PC-9 (cell line): ENCODE measurements around the gene PXDN. TPM values are rescaled to one million over a fixed set of nuclear protein-coding genes. Genes with fewer than 3 reads are reported as not detected.

Experiments
- BruUV-seq: library from RNA; stranded (reverse); fragments of 400-500 nt; replicated peaks from 2 replicates; lab custom pipeline; 2021; lab: Mats Ljungman, UMichigan
- CTCF ChIA-PET: fragments of 300-600 bp; sonication (Branson Sonifier 250); formaldehyde crosslinking; loops from one replicate; lab custom pipeline; 2022; ENCODE audit warnings: antibody characterized with exemption; lab: Charles Lee
- POLR2A ChIA-PET: fragments of 300-600 bp; sonication (Branson Sonifier 250); formaldehyde crosslinking; loops from one replicate; lab custom pipeline; 2022; ENCODE audit warnings: antibody characterized with exemption; ENCODE audit not compliant: unreplicated experiment; lab: Charles Lee
- DNase-seq, 2 experiments: peaks; one replicate each; pipeline versions ENCODE4 v3.0.0 to v3.0.0-alpha.2; 2015 to 2022; ENCODE audit warnings: mixed read lengths in 1 of 2
- H2AFZ ChIP-seq: fragments of 200-600 bp; sonication (generic); 2 replicates; pipeline ENCODE4 v1.8.1; 2017; ENCODE audit warnings: antibody characterized with exemption
- H3F3A ChIP-seq: fragments of 200-600 bp; sonication (generic); 2 replicates; pipeline ENCODE4 v1.8.1; 2017; ENCODE audit warnings: antibody characterized with exemption, mild to moderate bottlenecking, low read depth; ENCODE audit not compliant: insufficient read depth
- H3K27ac ChIP-seq: fragments of 200-600 bp; sonication (generic); 2 replicates; pipeline ENCODE4 v1.6.1; 2016; ENCODE audit warnings: mixed run types
- H3K27me3 ChIP-seq: fragments of 200-600 bp; sonication (generic); 2 replicates; pipeline ENCODE4 v1.6.1; 2016; ENCODE audit warnings: low read depth, mixed run types; ENCODE audit not compliant: insufficient read depth
- H3K36me3 ChIP-seq: fragments of 200-600 bp; sonication (generic); 2 replicates; pipeline ENCODE4 v1.6.1; 2016; ENCODE audit warnings: low read depth, mixed run types
- H3K4me1 ChIP-seq: fragments of 200-600 bp; sonication (generic); replicated peaks from 2 replicates; pipeline ENCODE4 v1.6.1; 2016; ENCODE audit warnings: mixed run types; ENCODE audit not compliant: insufficient read depth
- H3K4me2 ChIP-seq: fragments of 200-600 bp; sonication (generic); 2 replicates; pipeline ENCODE4 v1.6.1; 2017; ENCODE audit warnings: mixed run types
- H3K4me3 ChIP-seq: fragments of 200-600 bp; sonication (generic); 2 replicates; pipeline ENCODE4 v1.6.1; 2016; ENCODE audit warnings: mixed run types
- H3K79me2 ChIP-seq: fragments of 200-600 bp; sonication (generic); 2 replicates; pipeline ENCODE4 v1.6.1; 2017; ENCODE audit warnings: low read depth, mixed run types
- H3K9me2 ChIP-seq: fragments of 200-600 bp; sonication (generic); 2 replicates; pipeline ENCODE4 v1.8.1; 2017; ENCODE audit warnings: mild to moderate bottlenecking; ENCODE audit not compliant: insufficient read depth
- H3K9me3 ChIP-seq: fragments of 200-600 bp; sonication (generic); 2 replicates; pipeline ENCODE4 v1.8.1; 2016; ENCODE audit warnings: low read depth; ENCODE audit not compliant: insufficient read depth
- H4K20me1 ChIP-seq: fragments of 200-600 bp; sonication (generic); 2 replicates; pipeline ENCODE4 v1.8.1; 2017; ENCODE audit not compliant: insufficient read depth
- CTCF ChIP-seq: fragments of 200-600 bp; sonication (generic); conservative IDR thresholded peaks from 2 replicates; pipeline ENCODE4 v1.6.1; 2017; ENCODE audit warnings: mixed run types, antibody characterized with exemption, mild to moderate bottlenecking, moderate library complexity
- EZH2 ChIP-seq: fragments of 200-600 bp; sonication (generic); IDR thresholded peaks from 2 replicates; pipeline ENCODE4 v1.8.0; 2017; ENCODE audit warnings: antibody characterized with exemption, low read depth
- intact Hi-C: fragments of 100-400 bp; cut with micrococcal nuclease; formaldehyde crosslinking; loops from one replicate; pipeline ENCODE4 v1.10.0; 2022; ENCODE audit not compliant: unreplicated experiment
- total RNA-seq: library from RNA; stranded (reverse); gene quantifications from 2 replicates; pipeline ENCODE4 v1.2.3, GENCODE V29; 2021

Gene PXDN
- total RNA-seq, 1 experiment from 2014 or later: 91.1 TPM

GRCh38 chr2:1647417-1648240 is 96.7 kb downstream of the PXDN start:
- Histone ChIP-seq H3K36me3 (peaks cover 4% of the 10 kb centered on the region; the same call in 1 of the 2 replicates), H3F3A (no peaks in the 10 kb centered on the region), H3K9me3 (no peaks in the 10 kb centered on the region), H2AFZ (no peak overlapping the region), H3K27me3 (0 out of 2 replicates have a peak, but pooled peaks cover 13% of the 10 kb centered on the region), H3K27ac (no peak overlapping the region), H4K20me1 (0 out of 2 replicates have a peak, but pooled peaks cover 4% of the 10 kb centered on the region), H3K4me1 (no peaks in the 10 kb centered on the region), H3K4me2 (no peak overlapping the region), H3K4me3 (no peak overlapping the region), H3K79me2 (no peaks in the 10 kb centered on the region), H3K9me2 (no peaks in the 10 kb centered on the region)
- TF ChIP-seq CTCF: no peak
- TF ChIP-seq EZH2: no peak
- CTCF ChIA-PET: interaction anchor here (0.9 kb wide), 1 partner anchor 94 kb away, joined by 3 read pairs; no protein-coding TSS in a partner anchor
- BruUV-seq: no TSS peak
- POLR2A ChIA-PET: no interaction called here
- intact Hi-C loops: no loop called here
- no peak for DNase-seq

GRCh38 chr2:1645761-1646476 is 98.4 kb downstream of the PXDN start:
- Histone ChIP-seq H3K27me3 (peaks cover 12% of the 10 kb centered on the region; the same call in 1 of the 2 replicates), H3K36me3 (peaks cover 6% of the 10 kb centered on the region; the same call in 1 of the 2 replicates), H3K9me2 (no peaks in the 10 kb centered on the region), H3K4me1 (no peaks in the 10 kb centered on the region), H4K20me1 (0 out of 2 replicates have a peak, but pooled peaks cover 4% of the 10 kb centered on the region), H3K4me3 (no peak overlapping the region), H3F3A (no peaks in the 10 kb centered on the region), H3K79me2 (no peaks in the 10 kb centered on the region), H3K4me2 (no peak overlapping the region), H3K27ac (no peak overlapping the region), H2AFZ (no peak overlapping the region), H3K9me3 (no peaks in the 10 kb centered on the region)
- TF ChIP-seq EZH2 (no peak), CTCF (no peak)
- no TSS peak for BruUV-seq
- ChIA-PET CTCF (no interaction called here), POLR2A (no interaction called here)
- intact Hi-C loops: no loop called here
- no peak for DNase-seq

- Histone ChIP-seq H3K79me2 (no peaks in the 10 kb centered on the region), H3K9me2 (no peaks in the 10 kb centered on the region), H4K20me1 (0 out of 2 replicates have a peak, but pooled peaks cover 4% of the 10 kb centered on the region), H3F3A (no peaks in the 10 kb centered on the region), H3K4me1 (no peaks in the 10 kb centered on the region), H3K9me3 (no peaks in the 10 kb centered on the region), H2AFZ (no peak overlapping the region), H3K27ac (no peak overlapping the region), H3K27me3 (peaks cover 15% of the 10 kb centered on the region; the same call in 1 of the 2 replicates), H3K4me2 (no peak overlapping the region), H3K4me3 (no peak overlapping the region), H3K36me3 (peaks cover 6% of the 10 kb centered on the region; the same call in 1 of the 2 replicates)
- CTCF ChIA-PET: interaction anchor here (0.6 kb wide), 1 partner anchor 60 kb away, joined by 4 read pairs; no protein-coding TSS in a partner anchor
- intact Hi-C loops: no loop called here
- TF ChIP-seq EZH2: no peak
- no peak for TF ChIP-seq CTCF
- POLR2A ChIA-PET: no interaction called here
- no TSS peak for BruUV-seq
- DNase-seq: no peak
Observed at GRCh38 chr2:1644427-1644826, 99.9 kb downstream of the PXDN start.
